DOHH2 (cell line): ENCODE measurements around the gene PREPL.
"Not testable (repeated sequence)": the region's sequence is repeated elsewhere in the genome, so short reads cannot be mapped to it uniquely, and the experiment has no call there.

Experiments used
- H3F3A ChIP-seq: fragments of 200-600 bp; sonication (generic), shearing (Covaris generic); 2 replicates; pipeline ENCODE4 v1.6.0; 2016; ENCODE audit warnings: antibody characterized with exemption, mild to moderate bottlenecking; ENCODE audit not compliant: control insufficient read depth, insufficient read depth
- H3K27ac ChIP-seq: fragments of 200-600 bp; sonication (generic); 2 replicates; pipeline ENCODE4 v1.5.1; 2014; ENCODE audit warnings: low read depth, mild to moderate bottlenecking, low read length, moderate library complexity
- H3K27me3 ChIP-seq: fragments of 200-600 bp; sonication (generic); 2 replicates; pipeline ENCODE4 v1.6.1; 2014; ENCODE audit warnings: mild to moderate bottlenecking, low read length, mixed read lengths; ENCODE audit not compliant: control insufficient read depth
- H3K36me3 ChIP-seq: fragments of 200-600 bp; sonication (generic); 2 replicates; pipeline ENCODE4 v1.6.1; 2014; ENCODE audit warnings: mild to moderate bottlenecking, low read length, moderate library complexity, mixed read lengths; ENCODE audit not compliant: control insufficient read depth
- H3K4me1 ChIP-seq: fragments of 200-600 bp; sonication (generic); 2 replicates; pipeline ENCODE4 v1.6.1; 2014; ENCODE audit warnings: mild to moderate bottlenecking, low read length, mixed read lengths; ENCODE audit not compliant: control insufficient read depth
- H3K4me2 ChIP-seq: fragments of 200-600 bp; sonication (generic); 2 replicates; pipeline ENCODE4 v1.6.0; 2014; ENCODE audit warnings: mild to moderate bottlenecking, low read length, moderate library complexity
- H3K4me3 ChIP-seq: fragments of 200-600 bp; sonication (generic); 2 replicates; pipeline ENCODE4 v1.5.1; 2014; ENCODE audit warnings: mild to moderate bottlenecking, low read length, mixed read lengths
- H3K79me2 ChIP-seq: fragments of 200-600 bp; sonication (generic); 2 replicates; pipeline ENCODE4 v1.6.1; 2014; ENCODE audit warnings: mild to moderate bottlenecking, low read length, mixed read lengths; ENCODE audit not compliant: control insufficient read depth
- H3K9me2 ChIP-seq: fragments of 200-600 bp; sonication (generic); replicated peaks from 2 replicates; pipeline ENCODE4 v1.6.1; 2014; ENCODE audit warnings: mild to moderate bottlenecking, low read length, mixed read lengths; ENCODE audit not compliant: control insufficient read depth
- H3K9me3 ChIP-seq: fragments of 200-600 bp; sonication (generic); 2 replicates; pipeline ENCODE4 v1.6.1; 2014; ENCODE audit warnings: antibody characterized with exemption, low read length, mixed read lengths; ENCODE audit not compliant: control insufficient read depth, insufficient read depth
- H4K20me1 ChIP-seq: fragments of 200-600 bp; sonication (generic); 2 replicates; pipeline ENCODE4 v1.6.0; 2014; ENCODE audit warnings: low read depth, mild to moderate bottlenecking, antibody characterized with exemption, low read length, moderate library complexity; ENCODE audit not compliant: control insufficient read depth, insufficient read depth
- EZH2phosphoT487 ChIP-seq: fragments of 200-600 bp; sonication (generic); IDR thresholded peaks from 2 replicates; pipeline ENCODE4 v1.6.1; 2017; ENCODE audit warnings: borderline replicate concordance, mild to moderate bottlenecking, antibody characterized with exemption, low read length, moderate library complexity, mixed read lengths
- TF ChIP-seq, protein P1 (sequence below): fragments of 200-600 bp; sonication (generic); IDR thresholded peaks from one replicate; pipeline ENCODE4 v1.5.1; 2014; ENCODE audit warnings: antibody characterized with exemption, mild to moderate bottlenecking, low read depth, low read length; ENCODE audit not compliant: poor library complexity, severe bottlenecking

The PREPL gene

GRCh38 chr2:44310287-44310686 is 51.0 kb downstream of the PREPL start:
- H3K4me2 ChIP-seq = no peak overlapping the region
- H3K4me3 ChIP-seq = no peak overlapping the region
- H3K9me3 ChIP-seq = peaks cover 18% of the 10 kb centered on the region
- TF ChIP-seq EZH2phosphoT487 = no peak
- TF ChIP-seq, protein P1, sequence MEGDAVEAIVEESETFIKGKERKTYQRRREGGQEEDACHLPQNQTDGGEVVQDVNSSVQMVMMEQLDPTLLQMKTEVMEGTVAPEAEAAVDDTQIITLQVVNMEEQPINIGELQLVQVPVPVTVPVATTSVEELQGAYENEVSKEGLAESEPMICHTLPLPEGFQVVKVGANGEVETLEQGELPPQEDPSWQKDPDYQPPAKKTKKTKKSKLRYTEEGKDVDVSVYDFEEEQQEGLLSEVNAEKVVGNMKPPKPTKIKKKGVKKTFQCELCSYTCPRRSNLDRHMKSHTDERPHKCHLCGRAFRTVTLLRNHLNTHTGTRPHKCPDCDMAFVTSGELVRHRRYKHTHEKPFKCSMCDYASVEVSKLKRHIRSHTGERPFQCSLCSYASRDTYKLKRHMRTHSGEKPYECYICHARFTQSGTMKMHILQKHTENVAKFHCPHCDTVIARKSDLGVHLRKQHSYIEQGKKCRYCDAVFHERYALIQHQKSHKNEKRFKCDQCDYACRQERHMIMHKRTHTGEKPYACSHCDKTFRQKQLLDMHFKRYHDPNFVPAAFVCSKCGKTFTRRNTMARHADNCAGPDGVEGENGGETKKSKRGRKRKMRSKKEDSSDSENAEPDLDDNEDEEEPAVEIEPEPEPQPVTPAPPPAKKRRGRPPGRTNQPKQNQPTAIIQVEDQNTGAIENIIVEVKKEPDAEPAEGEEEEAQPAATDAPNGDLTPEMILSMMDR = no peak
- no peaks in the 10 kb centered on the region for H3K4me1 ChIP-seq
- no peak overlapping the region for H3K27ac ChIP-seq
- 0 out of 2 replicates have a peak, but pooled peaks cover 2% of the 10 kb centered on the region for H3K27me3 ChIP-seq
- no peaks in the 10 kb centered on the region for H3F3A ChIP-seq
- no peaks in the 10 kb centered on the region for H4K20me1 ChIP-seq
- no peaks in the 10 kb centered on the region for H3K79me2 ChIP-seq
- H3K36me3 ChIP-seq = peaks cover 5% of the 10 kb centered on the region
- no peaks in the 10 kb centered on the region for H3K9me2 ChIP-seq

DNA sequence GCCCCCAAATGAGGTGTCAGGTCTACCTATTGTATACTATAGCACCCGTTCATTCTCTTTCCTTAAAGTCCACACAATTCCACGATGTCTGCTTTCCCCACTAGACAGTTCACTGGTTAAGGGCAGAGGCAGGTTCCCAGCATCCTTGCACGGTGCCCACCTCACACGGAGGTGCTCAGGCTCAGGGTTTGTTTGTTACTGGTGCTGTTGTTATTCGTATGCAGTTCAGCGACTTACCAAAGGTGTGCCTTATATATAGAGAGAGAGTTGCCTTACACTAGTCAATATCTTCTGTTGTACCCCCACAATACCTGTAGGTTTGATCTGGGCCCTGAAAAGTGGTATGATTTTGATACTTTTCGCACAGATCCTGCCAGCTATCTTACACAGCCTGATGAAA is 55.4 kb downstream of the PREPL start:
- Histone ChIP-seq H3K27ac (no peak overlapping the region), H4K20me1 (no peaks in the 10 kb centered on the region), H3K9me3 (peaks cover 10% of the 10 kb centered on the region; the same call in 1 of the 2 replicates), H3K4me1 (no peaks in the 10 kb centered on the region), H3K9me2 (no peaks in the 10 kb centered on the region), H3K4me3 (no peak overlapping the region), H3K79me2 (no peaks in the 10 kb centered on the region), H3K4me2 (no peak overlapping the region), H3F3A (no peaks in the 10 kb centered on the region), H3K36me3 (no peaks in the 10 kb centered on the region), H3K27me3 (0 out of 2 replicates have a peak, but pooled peaks cover 2% of the 10 kb centered on the region)
- TF ChIP-seq, protein P1 = no peak
- TF ChIP-seq EZH2phosphoT487 = no peak

DNA sequence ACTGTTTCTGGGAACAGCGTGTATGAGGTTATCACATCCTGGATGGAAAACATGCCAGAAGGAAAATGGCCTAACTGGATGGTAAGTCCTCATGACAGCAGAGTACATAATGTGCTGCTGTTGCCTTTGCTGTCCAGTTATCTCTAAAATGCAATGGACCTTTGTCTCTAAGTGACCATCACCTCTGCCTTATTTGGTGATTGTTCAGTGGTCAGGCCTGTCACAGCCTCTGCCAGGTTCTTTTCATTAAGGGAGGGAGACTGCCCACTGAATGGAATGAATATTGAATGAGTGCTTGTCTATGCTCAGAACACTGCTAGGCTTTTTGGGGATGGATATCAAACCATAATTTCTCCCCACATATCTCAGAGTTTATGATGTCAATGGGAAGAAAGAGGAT is 57.0 kb downstream of the PREPL start:
- Histone ChIP-seq H3K36me3 (no peaks in the 10 kb centered on the region), H3K27me3 (0 out of 2 replicates have a peak, but pooled peaks cover 2% of the 10 kb centered on the region), H3K4me2 (no peak overlapping the region), H3K27ac (no peak overlapping the region), H3K9me2 (no peaks in the 10 kb centered on the region), H3K9me3 (no peaks in the 10 kb centered on the region), H3K79me2 (no peaks in the 10 kb centered on the region), H3K4me3 (no peak overlapping the region), H3F3A (no peaks in the 10 kb centered on the region), H3K4me1 (no peaks in the 10 kb centered on the region), H4K20me1 (no peaks in the 10 kb centered on the region)
- no peak for TF ChIP-seq EZH2phosphoT487
- TF ChIP-seq, protein P1 = no peak

- not testable (repeated sequence) for H3K4me1 ChIP-seq, H3K9me3 ChIP-seq, H3K36me3 ChIP-seq, H3F3A ChIP-seq, H3K27ac ChIP-seq, H3K4me3 ChIP-seq, H3K79me2 ChIP-seq, H4K20me1 ChIP-seq, H3K4me2 ChIP-seq, H3K27me3 ChIP-seq, H3K9me2 ChIP-seq
Measured at GRCh38 chr2:44303766-44304165, 57.5 kb downstream of the PREPL start.
